Hepatic stellate cell (primary cell): ENCODE measurements around the gene SRD5A3.

ENCODE experiments used
- DNase-seq: peaks from one replicate; pipeline ENCODE4 v3.0.0; 2011; ENCODE audit warnings: low spot score

Gene SRD5A3

DNA sequence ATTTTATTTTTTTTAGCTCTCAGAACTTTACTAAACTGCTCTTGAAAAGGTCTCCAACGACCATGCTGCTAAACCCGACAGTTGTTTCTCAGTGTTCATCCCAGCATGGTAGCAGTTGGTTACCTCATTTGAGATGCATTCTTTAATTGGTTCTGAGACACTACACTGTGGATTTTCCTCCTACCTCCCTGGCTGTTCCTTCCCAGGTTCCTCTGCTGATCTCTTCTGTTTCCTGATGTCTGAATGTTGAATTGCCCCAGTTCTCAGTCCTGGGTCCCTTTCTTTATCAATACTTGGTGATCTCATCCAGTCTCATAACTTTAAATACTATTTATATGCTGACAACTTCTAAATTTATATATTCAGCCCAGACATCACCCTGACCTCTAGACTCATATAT is 30.7 kb downstream of the SRD5A3 start:
- DNase-seq, result no peak

DNA sequence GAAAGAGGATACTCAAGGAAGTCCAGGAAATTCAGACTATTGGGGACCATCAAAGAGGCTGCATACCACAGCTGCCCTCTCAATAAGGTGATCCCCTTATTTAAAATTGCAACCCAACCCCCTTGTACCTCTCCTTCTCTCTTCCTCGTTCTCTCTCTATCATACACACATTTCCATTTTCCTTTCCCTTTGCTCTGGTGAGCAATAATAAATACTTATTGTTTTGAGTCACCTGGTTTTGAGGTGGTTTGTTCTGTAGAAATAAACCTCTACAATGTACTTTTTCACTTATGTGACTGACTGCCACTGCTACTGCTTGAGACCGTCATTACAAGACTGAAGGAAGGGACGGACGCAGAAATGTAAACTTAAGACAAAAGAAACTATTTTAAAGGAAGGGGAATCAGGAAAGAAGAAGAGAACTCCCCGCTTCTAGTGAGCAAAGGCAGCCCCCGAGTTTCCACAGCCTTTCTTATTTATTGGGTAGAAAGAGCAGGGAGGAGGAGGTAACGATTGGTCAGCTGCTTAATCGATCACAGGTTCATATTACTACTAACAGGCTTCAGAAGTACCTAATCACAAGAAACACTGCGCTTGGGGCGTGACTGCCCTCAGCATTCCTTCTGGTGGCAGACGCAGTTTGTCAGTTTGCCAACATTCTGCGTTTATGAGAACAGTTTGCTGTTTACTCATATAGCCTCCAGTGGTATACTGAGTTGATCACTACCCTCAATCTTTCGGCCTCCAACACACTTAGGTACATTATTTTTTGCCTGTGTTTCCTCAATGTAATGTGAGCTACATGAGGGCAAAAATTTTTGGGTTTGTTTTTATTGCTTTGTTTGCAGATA is 32.8 kb downstream of the SRD5A3 start:
- DNase-seq, result no peak

DNA sequence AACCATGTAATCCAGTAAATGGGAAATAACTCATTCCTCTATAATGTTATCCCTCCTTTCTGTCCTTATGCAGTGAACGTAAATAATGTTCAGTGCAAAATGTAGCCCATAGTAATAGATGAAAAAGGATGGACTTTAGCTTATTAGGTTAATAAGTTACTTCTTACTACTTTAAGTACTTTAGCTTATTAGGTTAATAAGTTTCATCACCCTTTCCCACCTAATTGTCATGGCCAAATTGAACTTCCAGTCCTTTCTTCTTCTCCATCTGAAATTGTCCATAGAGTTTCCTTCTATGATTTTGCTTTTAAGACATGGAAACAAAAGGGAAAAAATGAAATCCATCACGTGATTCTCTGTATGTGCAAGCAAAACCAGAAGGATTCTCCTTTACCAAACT is 34.5 kb downstream of the SRD5A3 start:
- no peak for DNase-seq

DNA sequence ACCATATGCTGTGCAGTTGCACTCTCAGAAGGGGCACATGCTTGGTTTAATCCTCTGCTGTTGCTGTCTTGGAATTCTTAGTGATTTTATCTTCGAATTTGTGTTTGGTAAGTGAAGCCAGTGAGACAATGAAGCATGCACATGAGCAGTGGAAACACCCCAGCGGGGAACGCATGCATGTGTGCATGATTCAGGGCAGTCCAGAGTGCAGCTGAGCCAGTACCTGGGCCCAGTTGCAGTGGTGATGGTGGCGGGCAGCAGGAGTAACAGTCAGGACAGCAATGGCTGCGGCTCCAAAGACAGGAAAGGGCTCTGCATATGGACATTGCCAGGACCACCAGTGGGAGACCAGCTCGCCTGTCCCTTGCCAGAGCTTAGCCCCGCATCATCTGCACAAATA is 35.5 kb downstream of the SRD5A3 start:
- no peak for DNase-seq

DNA sequence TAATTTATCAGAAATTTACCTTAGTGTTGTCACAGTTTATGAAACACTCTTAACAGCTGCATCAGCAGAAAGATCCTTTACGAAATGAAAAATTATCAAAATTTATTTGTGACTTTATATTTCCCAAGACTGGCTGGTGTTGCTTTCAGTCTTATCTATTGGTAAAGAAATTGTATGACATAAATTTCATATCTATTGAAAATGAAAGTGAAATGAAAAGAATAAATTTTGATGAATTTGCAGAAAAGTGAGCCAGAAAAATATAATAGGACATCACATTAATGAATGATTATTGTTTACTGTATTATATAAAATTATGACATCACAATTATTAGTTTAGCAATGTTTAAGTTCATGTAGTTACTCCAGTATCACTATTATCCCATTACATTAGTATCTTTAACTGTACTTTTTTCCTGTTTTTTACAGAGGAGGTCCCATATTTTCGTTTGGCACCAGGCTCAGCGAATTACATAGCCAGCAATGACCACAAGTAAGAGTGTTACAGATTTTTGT is 36.5 kb downstream of the SRD5A3 start:
- DNase-seq, result no peak

DNA sequence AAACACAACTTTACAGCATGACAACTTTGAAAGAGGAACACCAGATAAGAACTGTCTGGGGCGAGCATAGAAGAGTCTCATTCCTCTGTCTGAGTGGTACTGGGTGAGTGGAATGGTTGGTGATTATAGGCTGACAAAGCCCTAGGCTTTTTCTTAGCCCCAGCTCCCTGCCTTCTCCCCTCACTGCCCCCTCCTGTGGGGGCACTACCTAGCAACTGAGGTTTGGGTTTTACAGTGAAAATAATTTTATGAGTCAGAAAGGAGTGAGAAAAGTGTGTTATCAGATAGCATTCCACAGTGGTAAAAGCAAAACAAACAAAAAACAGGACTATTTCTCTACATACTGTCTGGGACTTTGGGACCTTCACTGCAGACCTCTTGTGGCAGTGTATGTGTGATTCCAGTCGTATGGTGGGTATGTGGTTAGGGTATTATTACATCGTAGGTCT is 39.2 kb downstream of the SRD5A3 start:
- DNase-seq, result no peak

DNA sequence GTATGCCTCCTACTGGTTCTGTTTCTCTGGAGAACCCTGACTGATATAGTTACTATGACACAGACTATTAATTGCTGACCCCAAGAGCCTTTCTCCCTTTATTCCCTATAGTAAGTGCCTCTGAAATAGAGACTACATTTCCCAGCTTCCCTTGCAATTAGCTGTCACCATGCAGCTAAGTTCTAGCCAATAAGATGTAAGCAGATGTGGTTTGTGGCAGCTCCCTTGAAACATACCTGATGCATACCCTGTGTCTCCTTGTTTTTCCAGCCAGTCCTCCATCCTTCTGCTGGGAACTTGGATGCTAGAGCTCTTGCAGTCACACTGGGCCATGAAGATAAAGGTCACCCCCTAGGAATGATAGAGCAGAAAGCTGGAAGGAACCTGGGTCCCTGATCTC is 40.0 kb downstream of the SRD5A3 start:
- DNase-seq, result no peak

DNA sequence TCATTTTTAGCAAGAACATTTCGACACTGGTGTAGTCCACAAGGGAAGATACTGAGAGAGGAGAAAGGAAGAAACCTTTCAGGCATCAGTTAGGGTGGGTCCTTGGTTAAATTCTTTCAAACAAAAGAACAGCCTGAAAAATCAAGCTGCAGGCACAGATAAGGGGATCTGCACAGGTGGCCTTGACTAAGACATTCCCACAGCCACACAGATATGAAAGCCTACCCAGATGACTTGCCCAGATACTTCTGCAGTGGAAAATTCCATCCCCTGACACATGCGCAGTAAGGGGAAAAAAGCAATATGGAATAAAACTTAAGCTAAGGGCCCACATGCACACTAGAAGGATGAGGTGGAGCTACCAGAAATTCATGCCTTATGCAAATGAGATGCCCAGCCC is 40.8 kb downstream of the SRD5A3 start:
- DNase-seq, result no peak

DNA sequence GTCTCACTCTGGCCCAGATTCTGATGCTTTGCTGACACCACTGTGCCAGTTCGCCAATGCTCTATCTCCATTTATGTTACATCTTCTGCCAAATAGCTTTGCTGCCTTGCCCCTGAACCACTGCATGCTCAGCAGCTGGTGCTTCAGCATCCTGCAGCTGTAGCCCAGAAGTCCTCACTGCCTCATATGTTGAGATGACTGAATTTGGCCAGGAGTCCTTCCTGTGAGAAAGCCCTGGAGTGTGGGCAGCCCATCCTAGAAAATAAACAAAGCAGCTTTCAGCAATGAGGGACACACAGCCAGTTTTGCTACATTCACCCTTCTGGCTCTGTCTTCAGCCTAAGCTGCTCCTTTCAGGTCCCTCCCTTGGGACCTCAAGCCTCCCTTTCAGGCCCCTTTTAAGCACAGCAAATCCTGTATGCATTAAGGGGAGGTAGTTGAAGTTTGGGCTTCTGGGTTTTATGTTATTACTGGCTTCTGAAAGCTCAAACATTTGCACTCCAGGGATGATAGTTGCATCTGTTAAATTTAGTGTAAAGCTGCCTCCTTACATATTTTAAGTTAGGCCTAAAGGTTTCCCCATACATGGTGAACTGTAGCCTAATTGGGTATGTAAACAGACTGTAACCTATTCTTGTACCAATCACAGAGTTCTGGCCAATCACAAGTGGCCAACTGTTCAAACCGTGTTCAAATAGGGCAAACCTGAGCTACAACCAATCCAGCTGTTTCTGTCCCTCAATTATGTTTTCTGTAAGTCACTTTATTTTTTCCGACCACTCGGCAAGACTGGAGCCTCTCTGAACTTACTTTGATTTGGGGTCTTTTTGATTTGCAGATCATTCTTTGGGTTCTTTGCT is 47.6 kb downstream of the SRD5A3 start:
- DNase-seq, result no peak

DNA sequence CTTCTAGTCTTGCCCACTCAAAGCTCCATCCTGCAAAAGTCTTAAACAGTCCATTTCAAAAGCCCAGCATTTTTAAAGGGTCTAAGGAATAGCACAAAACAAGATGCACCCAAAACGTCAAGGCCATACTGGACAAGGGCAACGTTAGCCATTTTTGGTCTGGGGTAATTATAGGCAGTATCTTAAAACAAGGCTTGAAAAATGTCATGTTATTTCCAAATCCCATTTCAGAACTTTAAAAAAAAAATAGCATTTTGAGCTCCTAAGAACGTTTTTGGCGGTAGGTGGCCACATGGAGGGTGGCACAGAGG is 49.1 kb downstream of the SRD5A3 start:
- no peak for DNase-seq

DNA sequence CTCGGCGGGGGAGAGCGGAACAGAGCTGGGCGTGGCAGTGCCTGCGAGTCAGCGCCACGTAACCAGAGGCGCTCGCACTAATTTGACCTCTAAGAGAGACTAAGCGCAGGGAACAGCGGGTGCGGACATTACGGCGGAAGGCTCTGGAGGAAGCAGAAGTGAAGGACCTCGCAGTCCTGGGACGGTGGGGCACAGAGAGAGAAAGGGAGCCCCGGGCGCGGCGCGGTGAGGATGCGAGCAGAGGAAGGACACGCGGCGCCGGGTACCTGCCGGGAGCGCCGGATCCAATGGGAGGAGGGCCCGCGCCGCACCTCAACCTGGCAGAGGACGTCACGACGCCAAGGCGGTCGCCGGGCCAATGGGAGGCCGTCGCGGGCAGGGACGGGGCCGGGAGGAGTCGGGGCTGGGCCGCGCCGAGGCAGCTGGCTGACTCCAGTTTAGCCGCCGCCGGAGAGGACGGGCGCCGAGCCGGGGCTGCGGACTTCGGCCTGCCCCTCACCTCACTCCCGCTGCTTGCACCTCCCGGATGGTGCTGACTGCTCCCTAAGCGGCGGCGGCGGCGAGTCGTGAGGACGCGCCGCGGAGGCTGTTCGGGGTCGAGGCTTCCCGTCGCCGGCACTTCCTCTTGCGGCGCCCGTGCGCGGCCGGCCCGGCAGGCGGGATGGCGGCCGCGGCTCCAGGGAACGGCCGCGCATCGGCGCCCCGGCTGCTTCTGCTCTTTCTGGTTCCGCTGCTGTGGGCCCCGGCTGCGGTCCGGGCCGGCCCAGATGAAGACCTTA is 49.7 kb downstream of the SRD5A3 start, which contains the start of gene TMEM165:
TMEM165 (plus strand) TSS at position 429 of the 779 bp plus-strand sequence; CDS start at position 662, 233 bp downstream.
- peak; percentile 81 for DNase-seq

DNA sequence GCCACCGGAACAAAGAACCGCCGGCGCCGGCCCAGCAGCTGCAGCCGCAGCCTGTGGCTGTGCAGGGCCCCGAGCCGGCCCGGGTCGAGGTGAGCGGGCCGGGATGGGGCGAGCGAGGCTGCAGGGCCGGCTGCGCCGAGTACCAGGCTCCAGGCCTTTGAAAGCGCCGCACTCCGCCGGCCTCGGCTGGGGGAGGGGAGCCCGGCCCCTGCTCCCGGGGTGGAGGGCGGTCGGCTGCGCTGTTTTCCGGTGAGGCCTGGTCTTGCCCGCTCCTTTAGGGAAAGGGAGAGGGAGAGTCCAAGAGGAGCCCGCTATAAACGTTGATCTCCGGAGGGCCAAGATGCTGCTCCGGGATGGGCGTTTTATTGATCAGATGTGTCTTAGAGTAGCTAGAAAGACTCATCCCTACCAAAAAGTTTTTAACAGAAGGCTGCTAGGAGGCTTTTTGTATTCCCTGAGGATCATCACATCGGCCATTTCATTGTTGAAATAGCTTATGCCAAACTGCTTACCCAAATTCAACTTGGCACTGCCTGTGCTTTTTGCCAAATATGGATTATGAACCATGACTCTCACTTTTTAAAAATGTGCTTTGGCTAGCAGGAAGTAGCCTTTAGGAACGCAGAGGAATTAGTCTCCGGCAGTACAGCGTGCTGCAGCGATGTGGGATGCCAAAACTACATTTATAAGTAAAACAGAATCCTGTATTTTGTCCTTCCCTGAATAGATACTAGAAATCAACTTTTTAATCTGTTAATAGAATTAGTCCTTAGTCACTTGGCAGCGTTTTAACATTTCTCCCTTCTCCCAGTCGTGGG is 50.5 kb downstream of the SRD5A3 start:
- DNase-seq, result no peak

DNA sequence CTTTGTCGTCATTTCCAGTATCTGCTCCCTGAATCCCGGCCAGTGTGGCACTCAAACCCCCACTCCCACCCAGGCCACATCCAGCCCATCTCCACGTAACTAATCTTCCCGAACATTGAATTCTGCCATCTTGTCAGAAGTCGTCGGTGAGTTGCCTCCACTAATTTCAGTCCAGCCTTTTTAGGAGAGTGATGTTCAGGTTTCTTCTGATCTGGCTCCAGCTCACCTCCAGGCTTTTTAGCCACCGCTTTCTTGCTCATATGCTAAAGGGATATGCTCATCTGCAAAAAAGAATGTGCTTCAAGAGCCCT is 51.0 kb downstream of the SRD5A3 start:
- DNase-seq, result no peak

DNA sequence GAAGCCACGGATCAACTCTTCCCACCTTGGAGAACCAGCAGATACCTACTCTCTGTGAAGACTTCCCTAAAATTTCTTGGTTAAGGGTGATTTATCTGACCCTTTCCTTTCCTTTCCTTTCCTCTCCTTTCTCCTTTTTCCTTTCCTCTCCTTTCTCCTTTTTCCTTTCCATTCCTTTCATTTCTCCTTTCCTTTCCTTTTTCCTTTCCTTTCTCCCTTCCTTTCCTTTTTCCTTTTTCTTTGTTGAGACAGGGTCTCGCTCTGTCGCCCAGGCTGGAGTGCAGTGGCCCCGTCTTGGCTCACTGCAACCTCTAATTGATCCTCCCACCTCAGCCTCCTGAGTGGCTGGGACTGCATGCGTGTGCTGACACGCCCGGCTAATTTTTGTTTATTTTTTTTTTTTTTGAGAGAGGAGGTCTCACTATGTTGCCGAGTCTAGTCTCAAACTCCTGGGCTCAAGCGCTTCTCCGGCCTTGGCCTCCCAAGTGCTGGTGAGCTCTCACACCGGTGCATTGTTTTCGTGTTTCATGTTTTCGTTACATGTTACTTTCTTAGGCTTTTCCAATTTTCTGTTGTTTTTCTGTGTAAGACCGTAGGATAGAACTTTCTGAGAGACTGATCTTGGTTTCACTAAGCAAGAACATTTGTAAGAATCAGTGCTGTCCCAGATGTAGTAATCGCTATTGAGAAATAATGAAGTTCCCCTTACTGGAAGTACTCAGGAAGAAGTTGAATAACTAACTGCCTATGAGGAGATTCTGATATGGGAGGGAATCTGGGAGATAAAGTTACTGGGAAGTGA is 51.7 kb downstream of the SRD5A3 start:
- peak; percentile 31 for DNase-seq

DNA sequence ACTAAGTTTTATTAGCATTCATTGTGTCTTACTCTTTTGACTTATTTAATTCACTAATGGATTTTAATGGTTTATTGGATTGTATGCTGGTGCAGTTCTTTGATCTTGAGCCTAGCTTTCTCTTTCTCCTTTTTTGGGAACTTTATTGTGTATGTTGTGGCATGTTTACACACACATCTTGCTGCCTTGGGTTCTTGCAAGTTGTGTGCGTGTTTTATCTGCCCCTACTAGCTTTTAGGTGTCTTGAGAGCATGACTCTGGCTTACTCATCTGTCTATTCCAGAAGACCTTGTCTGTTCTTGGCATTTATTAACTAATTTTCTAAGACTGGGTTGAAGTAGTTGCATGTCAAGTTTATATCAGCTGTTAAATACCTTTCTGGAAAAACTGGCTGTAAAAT is 52.4 kb downstream of the SRD5A3 start:
- DNase-seq, result no peak

DNA sequence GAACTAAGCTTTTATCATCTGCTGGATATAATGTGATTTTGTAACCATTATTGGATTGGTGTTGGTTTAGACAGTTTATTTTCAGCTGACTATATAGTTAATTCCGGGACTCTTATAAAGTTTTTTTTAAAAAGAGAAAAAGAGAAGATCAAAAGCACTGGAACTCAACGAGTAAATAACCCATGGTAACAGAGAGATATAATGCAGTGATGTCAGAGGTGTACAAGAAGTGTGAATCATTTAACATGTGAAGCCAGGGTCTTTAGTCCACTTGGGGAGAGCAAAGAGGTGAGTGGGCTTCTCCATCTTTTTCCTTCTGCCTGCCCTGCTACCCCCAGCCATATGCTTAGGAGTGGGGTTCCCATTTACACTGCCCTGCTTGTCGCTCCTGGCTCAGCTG is 52.9 kb downstream of the SRD5A3 start:
- DNase-seq, result no peak

DNA sequence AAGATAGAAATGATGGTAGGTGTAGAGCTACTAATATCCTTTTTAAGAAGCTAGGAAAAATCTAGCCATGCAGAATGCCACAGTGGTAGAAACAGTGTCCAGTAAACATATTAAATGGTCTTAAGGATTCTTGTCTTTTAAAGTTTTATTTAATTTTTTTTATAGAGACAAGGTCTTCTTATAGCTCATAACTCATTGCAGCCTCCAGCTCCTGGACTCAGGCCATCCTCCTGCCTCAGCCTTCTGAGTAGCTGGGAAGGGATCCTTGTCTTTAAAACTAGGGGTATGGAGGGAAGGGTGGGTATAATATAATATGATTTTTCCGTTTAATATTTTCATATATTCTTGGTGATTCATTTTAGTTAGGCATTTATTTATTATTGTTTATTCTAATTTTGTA is 53.5 kb downstream of the SRD5A3 start:
- DNase-seq, result no peak

DNA sequence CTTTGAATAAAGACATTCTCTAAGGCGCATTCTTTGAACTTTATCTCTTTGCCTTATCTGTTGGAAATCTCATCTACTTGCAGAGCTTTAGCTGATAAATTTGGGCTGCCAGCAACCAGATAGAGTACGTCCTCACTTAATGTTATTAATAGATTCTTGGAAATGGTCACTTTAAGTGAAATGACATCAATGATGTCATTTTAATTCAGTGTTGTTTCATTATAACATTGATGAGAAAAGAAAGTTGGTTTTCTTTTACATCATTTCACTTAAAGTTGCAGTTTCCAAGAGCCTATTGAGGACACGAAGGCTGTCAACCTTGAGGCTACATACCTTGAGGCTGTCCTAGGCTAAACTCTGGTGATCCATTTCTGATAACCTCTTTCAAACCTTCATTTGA is 59.0 kb downstream of the SRD5A3 start:
- no peak for DNase-seq

DNA sequence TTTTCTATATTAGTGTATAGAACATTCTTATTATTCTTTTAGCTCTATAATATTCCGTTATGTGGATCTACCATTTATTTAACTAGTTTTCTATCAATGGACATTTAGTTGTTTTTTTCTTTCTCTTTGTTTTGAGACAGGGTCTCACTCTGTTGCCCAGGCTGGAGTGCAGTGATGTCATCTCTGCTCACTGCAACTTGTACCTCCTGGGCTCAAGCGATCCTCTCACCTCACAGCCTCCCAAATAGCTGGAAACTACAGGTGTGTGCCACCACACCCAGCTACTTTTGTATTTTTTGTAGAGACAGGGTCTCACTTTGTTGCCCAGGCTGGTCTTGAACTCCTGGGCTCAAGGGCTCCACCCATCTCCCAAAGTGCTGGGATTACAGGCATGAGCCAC is 60.5 kb downstream of the SRD5A3 start:
- DNase-seq, result no peak

DNA sequence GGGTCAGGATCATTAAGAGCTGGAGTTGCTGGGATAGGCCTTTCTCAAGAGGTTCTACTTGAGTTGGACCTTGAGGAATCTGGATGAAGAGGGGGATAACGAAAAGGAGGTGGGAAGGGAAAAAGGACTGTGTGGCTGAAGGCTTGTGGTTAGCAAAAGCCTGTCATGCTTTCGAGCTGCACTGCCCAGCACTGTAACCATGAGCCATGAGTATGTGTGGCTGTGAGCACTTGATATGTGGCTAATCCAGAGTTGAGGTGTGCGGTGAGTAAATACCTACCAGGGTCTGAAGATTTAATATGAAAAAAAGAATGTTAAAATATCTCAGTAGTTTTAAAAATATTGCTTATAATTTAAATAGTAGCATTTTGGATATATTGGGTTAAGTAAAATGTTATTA is 61.1 kb downstream of the SRD5A3 start:
- no peak for DNase-seq

DNA sequence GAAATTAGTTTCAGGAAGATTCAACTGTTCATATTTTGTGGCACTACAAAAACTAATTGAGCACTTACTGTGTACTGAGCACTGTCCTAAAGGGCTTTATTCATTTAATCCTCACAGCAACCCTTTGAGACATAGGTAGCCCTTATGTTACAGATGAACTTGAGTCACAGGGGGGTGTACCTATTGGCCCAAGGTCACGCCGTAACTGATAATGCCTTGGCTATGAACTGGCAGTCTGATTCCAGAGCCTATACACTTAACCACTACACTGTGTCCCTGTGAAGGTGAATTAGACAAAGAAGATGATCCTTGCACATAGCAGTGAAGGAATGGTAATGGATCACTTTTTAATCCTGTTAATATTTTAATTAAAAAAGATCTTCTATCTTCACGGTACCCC is 61.7 kb downstream of the SRD5A3 start:
- DNase-seq, result no peak
